Heart right ventricle (tissue), 16 donors: Measurements from ENCODE around the gene OTOGL. TPM values are rescaled to one million over a fixed set of nuclear protein-coding genes. Genes with fewer than 3 reads are reported as not detected.
"Not testable (repeated sequence)": the region's sequence is repeated elsewhere in the genome, so short reads cannot be mapped to it uniquely, and the experiment has no call there.

ENCODE experiments used
- ATAC-seq, 8 donors: fragments of 200-7000 bp; cut with Tn5 transposase; one replicate each; pipeline ENCODE4 v1.9.1; 2020; ENCODE audit warnings: mild to moderate bottlenecking in 8 of 8, moderate library complexity in 8 of 8, moderate number of reproducible peaks in 1 of 8
- DNase-seq, 2 donors: peaks; one replicate each; pipeline ENCODE4 v3.0.0-alpha.2; 2020
- H3K27ac ChIP-seq, 10 donors: fragments of 200-600 bp; sonication (generic) in 2 of 10; one replicate each; pipeline versions ENCODE4 v1.5.0 to v1.8.0; 2020 to 2022; ENCODE audit warnings: mild to moderate bottlenecking in 3 of 10
- H3K27me3 ChIP-seq, 7 donors: fragments of 200-600 bp; one replicate each; pipeline ENCODE4 v1.8.0; 2021 to 2022; ENCODE audit warnings: mild to moderate bottlenecking in 2 of 7
- H3K36me3 ChIP-seq, 9 donors: fragments of 200-600 bp; sonication (generic) in 1 of 9; one replicate each; pipeline versions ENCODE4 v1.5.0 to v1.8.0; 2020 to 2022; ENCODE audit warnings: mild to moderate bottlenecking in 2 of 9
- H3K4me1 ChIP-seq, 9 donors: fragments of 200-600 bp; sonication (generic) in 1 of 9; one replicate each; pipeline versions ENCODE4 v1.5.0 to v1.8.0; 2020 to 2022; ENCODE audit warnings: mild to moderate bottlenecking in 4 of 9
- H3K4me3 ChIP-seq, 10 donors: fragments of 200-600 bp; sonication (generic) in 2 of 10; one replicate each; pipeline versions ENCODE4 v1.5.0 to v1.8.0; 2020 to 2022; ENCODE audit warnings: mild to moderate bottlenecking in 7 of 10, moderate library complexity in 2 of 10
- H3K9me3 ChIP-seq, 11 donors: fragments of 200-600 bp in 10 of 11; sonication (generic) in 2 of 11; one replicate each; pipeline versions ENCODE4 v1.5.0 to v1.8.0; 2013 to 2022; ENCODE audit warnings: mild to moderate bottlenecking in 2 of 11, control low read depth in 1 of 11, moderate library complexity in 1 of 11
- CTCF ChIP-seq, 9 donors: fragments of 200-600 bp; sonication (generic) in 2 of 9; IDR thresholded peaks; one replicate each; pipeline versions ENCODE4 v1.5.0 to v1.8.0; 2021 to 2022; ENCODE audit warnings: antibody characterized with exemption in 9 of 9, mild to moderate bottlenecking in 5 of 9, moderate library complexity in 1 of 9
- WGBS, 2 donors: extraction: QIAGEN DNeasy Blood & Tissue Kit; methylation state at CpG; one replicate each; pipeline ENCODE4 v1.1.7; 2013; ENCODE audit warnings: inconsistent platforms in 1 of 2; 5-methylcytosine and 5-hydroxymethylcytosine counted together
- intact Hi-C, 10 donors: fragments of 100-400 bp; cut with DNase I; formaldehyde crosslinking; loops; one replicate each; pipeline versions ENCODE4 v1.11.1 to v1.14.2; 2022
- polyA plus RNA-seq, 2 donors: library from polyadenylated mRNA; stranded (reverse); fragments of 200-250 nt; gene quantifications; one replicate each; pipeline ENCODE4 v1.2.3, GENCODE V29; 2013
- total RNA-seq, 10 donors: library from RNA; stranded (reverse); fragmentation: NEBNext Ultra II Directional in 3 of 10; extraction: Animal tissue kit (Norgen Biotek cat#: 25700) in 3 of 10; gene quantifications; one replicate each; pipeline versions ENCODE4 v1.2.1 to v1.2.4, GENCODE V29; 2021 to 2023
- donor health status: Arrhythmogenic right ventricular cardiomyopathy.
- donor health status: ischemic (EF 13 %, LVEDD 7.1; RV severe dilation, severe dysfunction).
- donor health status: healthy with polysubstance abuse.
- donor health status: DM: no; HTN: yes; CAD: no.
- donor health status: DM: no; HTN: no; CAD: no.
- donor health status: ischemic (EF 25% LVEDD 6.9; RV normal size, moderate dysfunction).
- donor health status: ischemic (EF 25% LVEDD 5.7; RV mildly dilated, moderate dysfunction).
- donor health status: healthy.
- donor health status: DM: yes; HTN: yes; CAD: no.
- donor health status: Ischemic cardiomyopathy.
- donor health status: ischemic (EF 35%, LVEDD 5.7; RV mildly dilated, moderate dysfunction).
- donor health status: nonischemic (EF 11% LVEDD 7.7; RV severe dilation, severe dysfunction).
- donor health status: DM: yes; HTN: yes; CAD: no.
- donor health status: PGD.
- donor health status: ischemic (EF 29% LVEDD 5.4; RV normal size, mild dysfunction).
- donor health status: nonischemic (EF 23%, LVEDD 6.1; RV moderate dilation, normal function).

Gene OTOGL
- total and polyA plus RNA-seq, 12 donors = 0.04 to 1.4 (median 0.24) TPM

- Histone ChIP-seq H3K27me3 (no peaks in the 10 kb centered on the region), H3K4me3 (no peak overlapping the region), H3K27ac (peak overlapping the region in 5 of 10 donors; percentile 25 to 61 (median 26)), H3K9me3 (no peaks in the 10 kb centered on the region), H3K4me1 (peaks cover 0 to 9% (median 6%) of the 10 kb centered on the region in 9 donors), H3K36me3 (no peaks in the 10 kb centered on the region)
- ATAC-seq (peak in 7 of 8 donors; percentile 29 to 82 (median 58)), DNase-seq (peak; percentile 14 to 21)
- intact Hi-C loops = loop anchor here in 1 of 10 donors (10.0 kb wide), 1 partner anchor 45 kb away; no protein-coding TSS in a partner anchor
- WGBS, 2 donors = 35 to 46% methylated on average over 2 of the region's 2 CpGs
- TF ChIP-seq CTCF (IDR thresholded peaks at IDR 0.05) = no peak
These were observed 120.0 kb downstream of the OTOGL start for GRCh38 chr12:80219345-80219744.

- intact Hi-C loops = no loop called here
- ATAC-seq (peak in 2 of 8 donors; percentile 51 to 58), DNase-seq (no peak)
- no peaks in the 10 kb centered on the region for H3K27me3 ChIP-seq
- H3K27ac ChIP-seq = peak overlapping the region in 3 of 10 donors; percentile 27 to 36 (median 32)
- no peak overlapping the region for H3K4me3 ChIP-seq
- WGBS, 2 donors = 55 to 62% methylated on average over 3 of the region's 3 CpGs
- TF ChIP-seq CTCF (IDR thresholded peaks at IDR 0.05) = no peak
- H3K36me3 ChIP-seq = no peaks in the 10 kb centered on the region
- H3K9me3 ChIP-seq = no peaks in the 10 kb centered on the region
- peaks cover 0 to 18% (median 4%) of the 10 kb centered on the region in 9 donors for H3K4me1 ChIP-seq
These were observed 122.9 kb downstream of the OTOGL start for GRCh38 chr12:80222261-80222660.

GRCh38 chr12:80226576-80226975 lies 127.2 kb downstream of the OTOGL start:
- Histone ChIP-seq H3K27ac (no peak overlapping the region), H3K4me3 (no peak overlapping the region), H3K36me3 (no peaks in the 10 kb centered on the region), H3K27me3 (no peaks in the 10 kb centered on the region), H3K9me3 (no peaks in the 10 kb centered on the region), H3K4me1 (peaks cover 0 to 24% (median 13%) of the 10 kb centered on the region in 9 donors)
- intact Hi-C loops = no loop called here
- no peak for DNase-seq
- TF ChIP-seq CTCF (IDR thresholded peaks at IDR 0.05) = no peak
- ATAC-seq = no peak
- 49 to 53% methylated on average over 1 of the region's 1 CpG for WGBS, 2 donors

- WGBS, 2 donors = 96 to 98% methylated on average over 4 of the region's 4 CpGs
- intact Hi-C loops, H3K36me3 ChIP-seq: not testable (repeated sequence)
These were observed 128.6 kb downstream of the OTOGL start for GRCh38 chr12:80227904-80228303.

GRCh38 chr12:80230068-80230467 lies 130.7 kb downstream of the OTOGL start:
- intact Hi-C loops = no loop called here
- WGBS, 2 donors = 20 to 28% methylated on average over 3 of the region's 3 CpGs

More at GRCh38 chr12:80227904-80228303, 128.6 kb downstream of the OTOGL start:
- not testable (repeated sequence) for DNase-seq, H3K4me3 ChIP-seq, H3K27me3 ChIP-seq, H3K9me3 ChIP-seq, H3K27ac ChIP-seq, ATAC-seq
- peaks cover 0 to 19% (median 13%) of the 10 kb centered on the region in 9 donors for H3K4me1 ChIP-seq

More at GRCh38 chr12:80230068-80230467, 130.7 kb downstream of the OTOGL start:
- Histone ChIP-seq H3K27ac (no peak overlapping the region), H3K9me3 (no peaks in the 10 kb centered on the region), H3K4me1 (peaks cover 0 to 19% (median 13%) of the 10 kb centered on the region in 9 donors), H3K4me3 (no peak overlapping the region), H3K36me3 (no peaks in the 10 kb centered on the region), H3K27me3 (no peaks in the 10 kb centered on the region)
- peak in 1 of 8 donors; percentile 62 for ATAC-seq
- TF ChIP-seq CTCF (IDR thresholded peaks at IDR 0.05) = no peak
- peak in 1 of 2 donors; percentile 8 for DNase-seq
